Thyroid gland (tissue), 4 donors: ENCODE results near the gene SGCB.

Source experiments
- CTCF ChIP-seq, 6 experiments: fragments of 200-600 bp in 3 of 6; fragments of 450-650 bp in 3 of 6; sonication (generic) in 3 of 6; IDR thresholded peaks; one replicate each; pipeline ENCODE4 v1.5.1; 2016 to 2019; ENCODE audit warnings: antibody characterized with exemption in 6 of 6, mild to moderate bottlenecking in 2 of 6, inconsistent platforms in 1 of 6, moderate library complexity in 1 of 6
- POLR2A ChIP-seq, 2 donors: fragments of 450-650 bp; IDR thresholded peaks; one replicate each; pipeline ENCODE4 v1.6.1; 2017; ENCODE audit warnings: antibody characterized with exemption in 2 of 2, mild to moderate bottlenecking in 2 of 2, moderate library complexity in 1 of 2

GRCh38 chr4:52051213-52051614 is 13.1 kb upstream of the SGCB start, which contains the start of gene SPATA18:
- TF ChIP-seq CTCF (IDR thresholded peaks at IDR 0.05) (no peak), POLR2A (IDR thresholded peaks at IDR 0.05) (no peak)
